Ishikawa (cell line): ENCODE data around the gene ZNF467.

Experiments
- CEBPB ChIP-seq: IDR thresholded peaks from 2 replicates; pipeline ENCODE4 v1.6.1; 2012
- CREB1 ChIP-seq: IDR thresholded peaks from 2 replicates; pipeline ENCODE4 v1.6.1; 2012; ENCODE audit warnings: low read depth
- EGR1 ChIP-seq: IDR thresholded peaks from 2 replicates; pipeline ENCODE4 v1.6.1; 2012
- EP300 ChIP-seq: IDR thresholded peaks from 2 replicates; pipeline ENCODE4 v1.6.1; 2012; ENCODE audit warnings: borderline replicate concordance
- FOXM1 ChIP-seq: IDR thresholded peaks from 2 replicates; pipeline ENCODE4 v1.6.1; 2012; ENCODE audit warnings: low read depth, borderline replicate concordance
- MAX ChIP-seq: IDR thresholded peaks from 2 replicates; pipeline ENCODE4 v1.6.1; 2012
- NFIC ChIP-seq: IDR thresholded peaks from 2 replicates; pipeline ENCODE4 v1.6.1; 2012
- RAD21 ChIP-seq: IDR thresholded peaks from 2 replicates; pipeline ENCODE4 v1.6.1; 2012; ENCODE audit warnings: low read depth
- REST ChIP-seq: IDR thresholded peaks from 2 replicates; pipeline ENCODE4 v1.6.1; 2012; ENCODE audit warnings: low read depth, mild to moderate bottlenecking
- TAF1 ChIP-seq: IDR thresholded peaks from 2 replicates; pipeline ENCODE4 v1.6.1; 2012; ENCODE audit warnings: low read depth, mild to moderate bottlenecking
- TEAD4 ChIP-seq: IDR thresholded peaks from 2 replicates; pipeline ENCODE4 v1.6.1; 2012
- USF1 ChIP-seq: IDR thresholded peaks from 2 replicates; pipeline ENCODE4 v1.6.1; 2012
- YY1 ChIP-seq: IDR thresholded peaks from 2 replicates; pipeline ENCODE4 v1.6.1; 2012; ENCODE audit warnings: low read depth
- ZBTB7A ChIP-seq: IDR thresholded peaks from 2 replicates; pipeline ENCODE4 v1.6.1; 2012; ENCODE audit warnings: low read depth

- no peak for TF ChIP-seq CREB1
- no peak for TF ChIP-seq REST
- TF ChIP-seq YY1, result no peak
- TF ChIP-seq EP300, result no peak
- TF ChIP-seq MAX, result no peak
- no peak for TF ChIP-seq CEBPB
- no peak for TF ChIP-seq USF1
- no peak for TF ChIP-seq TAF1
- TF ChIP-seq TEAD4, result no peak
- no peak for TF ChIP-seq ZBTB7A
- no peak for TF ChIP-seq RAD21
- no peak for TF ChIP-seq EGR1
- TF ChIP-seq FOXM1, result no peak
- no peak for TF ChIP-seq NFIC
Observed at GRCh38 chr7:149785983-149786382, 12.6 kb upstream of the ZNF467 start.
